Esophagus muscularis mucosa (tissue), 3 donors: ENCODE data around the gene SLC38A8.

Source experiments
- CTCF ChIP-seq, 3 experiments: fragments of 200-600 bp in 2 of 3; fragments of 450-650 bp in 1 of 3; sonication (generic) in 2 of 3; IDR thresholded peaks; one replicate each; pipeline ENCODE4 v1.5.1; 2017 to 2019; ENCODE audit warnings: antibody characterized with exemption in 3 of 3, mild to moderate bottlenecking in 2 of 3, moderate library complexity in 1 of 3
- POLR2A ChIP-seq: fragments of 450-650 bp; IDR thresholded peaks from one replicate; pipeline ENCODE4 v1.6.1; 2017; ENCODE audit warnings: antibody characterized with exemption, moderate library complexity, mild to moderate bottlenecking, low read depth
- POLR2AphosphoS5 ChIP-seq, 2 donors: sonication (generic); formaldehyde crosslinking; IDR thresholded peaks; one replicate each; pipeline ENCODE4 v1.6.1; 2017; ENCODE audit warnings: antibody characterized with exemption in 2 of 2

GRCh38 chr16:83978401-83978904 lies 64.1 kb downstream of the SLC38A8 start:
- TF ChIP-seq CTCF (IDR thresholded peaks at IDR 0.05) (no peak), POLR2A (no peak), POLR2AphosphoS5 (IDR thresholded peaks at IDR 0.05) (no peak)
